NCI-H226 (cell line): ENCODE data around the gene UNK.
"Not testable (repeated sequence)": the region's sequence is repeated elsewhere in the genome, so short reads cannot be mapped to it uniquely, and the experiment has no call there.

Experiments used
- DNase-seq: peaks from one replicate; pipeline ENCODE4 v3.0.0-alpha.2; 2015

Gene UNK

DNA sequence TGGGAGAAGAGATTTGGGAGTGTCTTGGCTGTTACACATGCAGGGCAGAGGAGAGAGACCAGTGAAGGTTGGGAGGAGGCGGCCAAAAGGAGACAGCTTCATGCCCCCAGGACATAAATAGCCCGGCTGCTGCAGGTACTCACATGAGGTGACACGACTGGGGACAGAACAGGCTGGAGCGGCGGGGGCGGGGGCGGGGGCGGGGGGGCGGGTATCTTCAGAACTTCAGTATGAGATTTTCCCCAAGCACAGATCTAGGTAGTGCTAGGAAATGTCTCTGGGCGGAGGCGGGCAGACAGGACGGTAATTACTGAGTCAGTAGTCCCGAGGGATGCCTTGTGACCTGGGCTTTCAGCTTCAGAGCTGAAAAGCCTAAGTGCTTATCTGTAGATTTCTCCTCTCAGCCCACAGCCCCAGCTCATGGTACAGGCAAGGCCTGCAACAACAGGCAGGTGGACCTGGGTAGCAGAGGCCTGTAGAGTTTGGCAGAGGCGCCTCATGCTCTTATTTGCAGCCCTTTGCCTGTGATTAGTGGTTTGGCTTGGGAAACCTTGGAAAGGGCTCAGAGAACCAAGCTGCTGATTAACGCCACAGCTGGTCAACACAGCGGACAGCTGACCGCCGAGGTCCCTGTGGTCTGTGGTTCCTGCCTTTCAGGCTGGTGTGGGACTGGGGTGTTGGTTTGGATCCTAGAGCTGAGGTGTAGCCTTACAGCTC lies 24.5 kb downstream of the UNK start:
- DNase-seq: no peak

DNA sequence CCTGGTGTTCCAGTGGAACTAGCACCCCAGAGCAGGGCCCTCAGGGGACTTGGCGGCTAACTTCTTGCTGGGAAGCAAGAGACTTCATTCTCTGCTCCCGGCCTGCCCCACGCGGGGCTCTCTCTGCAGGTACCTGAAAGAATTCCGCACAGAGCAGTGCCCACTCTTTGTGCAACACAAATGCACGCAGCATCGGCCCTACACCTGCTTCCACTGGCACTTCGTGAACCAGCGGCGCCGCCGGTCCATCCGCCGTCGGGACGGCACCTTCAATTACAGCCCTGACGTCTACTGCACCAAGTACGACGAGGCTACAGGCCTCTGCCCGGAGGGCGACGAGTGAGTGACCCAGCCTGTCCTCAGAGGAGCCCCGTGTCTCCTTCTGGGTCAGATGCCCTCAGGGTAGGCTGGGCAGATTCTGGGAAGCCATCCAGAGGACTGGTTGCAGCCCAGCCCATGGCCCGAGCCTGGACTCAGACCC lies 25.1 kb downstream of the UNK start:
- no peak for DNase-seq

DNA sequence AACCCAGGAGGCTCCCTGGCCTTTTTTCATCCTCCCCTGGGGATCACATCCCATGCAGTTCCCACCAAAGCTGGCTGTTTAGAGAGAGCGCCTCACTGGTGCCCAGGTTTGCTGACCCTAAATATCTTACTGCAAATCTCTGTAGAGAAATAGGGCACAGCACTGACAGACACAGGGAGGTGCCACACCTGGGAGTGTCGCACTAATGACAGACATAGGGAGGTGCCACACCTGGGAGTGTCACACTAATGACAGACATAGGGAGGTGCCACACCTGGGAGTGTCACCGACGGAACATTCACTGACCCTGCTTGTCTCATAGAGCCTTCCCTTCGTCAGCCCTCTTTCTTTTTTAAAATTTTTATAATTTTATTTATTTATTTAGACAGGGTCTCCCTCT lies 25.6 kb downstream of the UNK start:
- no peak for DNase-seq

DNA sequence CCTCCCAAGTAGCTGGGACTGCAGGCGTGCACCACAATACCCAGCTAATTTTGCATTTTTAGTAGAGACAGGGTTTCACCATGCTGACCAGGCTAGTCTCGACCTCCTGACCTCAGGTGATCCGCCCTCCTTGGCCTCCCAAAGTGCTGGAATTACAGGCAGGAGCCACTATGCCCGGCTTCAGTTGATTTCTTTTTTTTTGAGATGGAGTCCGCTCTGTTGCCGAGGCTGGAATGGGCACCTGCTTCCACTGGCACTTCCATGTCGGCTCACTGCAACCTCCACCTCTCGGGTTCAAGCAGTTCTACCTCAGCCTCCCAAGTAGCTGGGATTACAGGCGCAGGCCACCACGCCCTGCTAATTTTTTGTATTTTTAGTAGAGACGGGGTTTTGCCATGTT lies 26.1 kb downstream of the UNK start:
- DNase-seq: not testable (repeated sequence)

DNA sequence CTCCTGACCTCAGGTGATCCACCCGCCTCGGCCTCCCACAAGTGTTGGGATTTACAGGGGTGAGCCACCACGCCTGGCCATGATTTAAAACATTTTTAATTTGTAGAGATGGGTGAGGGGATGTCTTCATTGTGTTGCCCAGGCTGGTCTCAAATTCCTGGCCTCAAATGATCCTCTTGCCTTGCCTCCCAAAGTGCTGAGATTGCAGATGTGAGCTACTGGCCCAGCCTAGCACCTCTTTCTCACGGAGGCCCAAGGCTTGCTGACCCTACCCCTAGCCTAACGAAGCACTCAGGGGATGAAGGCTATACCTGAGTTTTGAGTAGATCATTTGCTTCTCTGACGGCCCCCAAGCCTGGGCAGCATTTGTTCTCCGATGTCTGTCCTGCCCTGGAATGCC lies 26.6 kb downstream of the UNK start:
- DNase-seq: no peak

DNA sequence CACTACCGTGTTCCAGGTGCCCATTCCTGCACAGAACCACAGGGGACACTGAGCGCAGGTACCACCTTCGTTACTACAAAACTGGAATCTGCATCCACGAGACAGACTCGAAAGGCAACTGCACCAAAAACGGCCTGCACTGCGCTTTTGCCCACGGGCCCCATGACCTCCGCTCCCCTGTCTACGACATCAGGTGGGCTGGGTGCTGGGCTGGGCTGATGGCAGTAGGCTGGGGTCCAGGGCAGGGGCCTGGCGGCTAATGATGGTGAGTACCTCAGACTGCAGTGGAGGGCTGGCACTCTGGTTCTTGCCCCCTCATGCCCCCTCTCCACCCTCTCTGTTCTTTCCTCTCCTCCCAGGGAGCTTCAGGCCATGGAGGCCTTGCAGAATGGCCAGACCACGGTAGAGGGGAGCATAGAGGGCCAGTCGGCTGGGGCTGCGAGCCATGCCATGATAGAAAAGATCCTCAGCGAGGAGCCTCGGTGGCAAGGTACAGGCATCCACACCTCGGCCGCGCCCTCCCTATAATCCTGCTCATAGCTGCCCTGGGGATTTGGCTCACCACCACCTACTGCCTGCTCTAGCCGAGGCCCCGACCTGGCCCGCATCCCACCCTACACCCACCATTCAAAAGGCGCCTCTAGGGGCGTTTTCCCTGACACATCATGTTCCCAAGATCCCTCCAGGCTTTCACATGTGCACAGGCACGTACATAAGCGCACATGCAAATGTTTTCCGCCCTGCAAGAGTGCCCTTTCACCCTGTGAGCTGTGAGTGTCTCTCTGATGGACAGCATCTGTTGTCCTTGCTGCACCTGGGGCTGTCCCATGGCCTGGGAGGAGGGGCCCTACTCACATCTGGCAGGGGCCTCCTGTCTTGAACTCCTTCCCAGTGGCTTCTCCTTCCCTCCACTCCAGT lies 27.7 kb downstream of the UNK start:
- no peak for DNase-seq

DNA sequence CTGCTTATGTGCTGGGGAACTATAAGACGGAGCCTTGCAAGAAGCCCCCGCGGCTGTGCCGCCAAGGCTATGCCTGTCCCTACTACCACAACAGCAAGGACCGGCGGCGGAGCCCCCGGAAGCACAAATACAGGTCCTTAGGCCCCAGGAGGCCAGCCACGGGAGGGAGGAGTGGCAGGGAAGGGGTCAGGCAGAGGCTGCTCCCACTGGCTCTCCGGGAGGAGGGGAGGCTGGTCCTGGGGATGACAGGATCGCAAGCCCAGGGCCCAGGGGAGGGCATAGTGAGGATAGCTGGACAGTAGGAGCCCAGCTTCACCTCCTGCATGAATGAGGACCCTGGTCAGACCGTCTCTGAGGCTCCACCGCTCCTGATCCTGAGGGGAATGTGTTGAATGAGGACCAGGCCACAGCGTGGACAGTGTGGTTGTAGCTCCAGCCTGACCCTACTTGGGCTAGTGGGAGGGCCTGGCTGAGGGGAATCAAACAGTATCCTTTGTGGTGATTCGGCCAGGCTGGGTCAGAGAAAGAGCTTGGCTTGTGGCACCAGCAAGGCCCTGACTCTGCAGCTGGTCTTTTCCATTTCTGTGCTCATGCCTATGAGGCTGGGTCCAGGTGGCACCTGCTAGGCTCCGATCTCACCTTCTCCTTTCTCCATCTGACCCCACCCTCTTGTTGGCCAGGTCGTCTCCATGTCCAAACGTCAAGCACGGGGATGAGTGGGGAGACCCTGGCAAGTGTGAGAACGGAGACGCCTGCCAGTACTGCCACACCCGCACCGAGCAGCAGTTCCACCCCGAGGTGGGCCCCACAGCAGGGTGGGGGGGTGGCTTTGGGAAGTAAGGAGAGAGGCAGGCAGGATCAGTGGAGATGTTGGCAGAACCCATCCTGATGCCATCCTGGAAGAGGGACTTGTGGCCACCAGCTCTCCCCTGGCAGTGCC lies 28.7 kb downstream of the UNK start:
- DNase-seq: no peak

DNA sequence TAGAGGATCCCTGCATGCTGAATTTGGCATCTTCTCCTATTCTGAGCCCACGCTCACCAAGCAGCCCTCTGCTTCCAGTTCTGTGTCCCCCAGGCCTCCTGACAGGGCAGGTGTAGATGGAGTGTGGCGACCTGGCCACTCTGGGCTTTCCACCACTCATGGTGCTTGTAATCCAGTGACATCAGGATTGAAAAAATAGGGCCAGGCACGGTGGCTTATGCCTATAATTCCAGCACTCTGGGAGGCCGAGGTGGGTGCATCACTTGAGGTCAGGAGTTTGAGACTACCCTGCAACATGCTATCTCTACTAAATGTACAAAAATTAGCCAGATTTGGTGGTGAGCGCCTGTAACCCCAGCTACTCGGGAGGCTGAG lies 29.4 kb downstream of the UNK start:
- DNase-seq: no peak

DNA sequence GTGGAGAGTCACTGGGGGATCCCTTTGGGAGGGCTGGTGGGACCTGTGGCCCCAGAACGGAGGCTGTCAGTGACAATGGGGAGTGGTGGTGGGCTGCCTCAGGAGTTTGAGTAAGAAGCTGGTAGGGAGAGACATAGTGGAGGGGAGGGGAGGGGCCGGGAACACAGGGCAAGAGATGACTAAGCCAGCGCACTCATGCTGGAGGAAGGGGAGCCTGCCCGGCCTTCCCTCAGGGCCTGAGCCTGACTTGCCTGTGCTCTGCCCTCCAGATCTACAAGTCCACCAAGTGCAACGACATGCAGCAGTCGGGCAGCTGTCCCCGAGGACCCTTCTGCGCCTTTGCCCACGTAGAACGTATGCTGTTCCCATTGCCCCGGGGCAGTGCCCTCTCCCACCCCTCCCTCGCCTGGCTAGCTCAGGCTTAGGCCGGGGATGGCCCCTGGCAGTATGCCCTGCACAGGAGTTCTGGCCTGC lies 30.3 kb downstream of the UNK start:
- DNase-seq: peak; percentile 81

DNA sequence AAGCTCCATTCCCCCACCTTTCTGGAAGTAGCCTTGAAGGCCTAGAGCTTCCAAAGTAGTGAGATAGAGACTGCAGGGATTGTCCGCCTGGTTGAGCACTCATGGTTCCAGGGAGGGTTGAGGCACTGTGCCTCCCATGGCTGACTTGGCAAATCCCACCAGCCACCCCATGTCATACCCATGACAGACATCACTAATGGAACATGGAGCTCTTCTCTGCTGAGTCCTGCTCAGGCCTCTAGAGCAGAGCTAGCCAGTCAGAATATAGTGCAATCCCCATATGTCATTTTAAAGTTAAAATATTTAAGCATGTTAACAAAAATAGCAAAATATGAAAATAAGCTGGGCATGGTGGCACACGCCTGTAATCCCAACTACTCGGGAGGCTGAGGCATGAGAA lies 30.8 kb downstream of the UNK start:
- no peak for DNase-seq

DNA sequence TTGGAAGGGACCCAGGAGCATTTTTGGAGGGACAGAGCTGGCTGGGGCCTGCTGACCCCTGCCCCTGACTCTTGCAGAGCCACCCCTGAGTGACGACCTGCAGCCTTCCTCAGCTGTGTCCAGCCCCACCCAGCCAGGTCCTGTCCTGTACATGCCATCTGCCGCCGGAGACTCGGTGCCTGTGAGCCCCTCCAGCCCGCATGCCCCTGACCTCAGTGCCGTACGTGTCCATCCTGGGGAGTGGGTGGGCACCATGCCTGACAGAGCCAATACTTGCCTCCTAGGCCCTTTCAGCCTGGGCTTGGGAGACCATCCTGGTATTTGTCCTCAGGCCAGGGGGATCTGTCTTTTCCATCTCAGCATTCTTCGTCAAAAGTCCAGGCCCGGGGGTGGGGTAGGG lies 32.1 kb downstream of the UNK start:
- no peak for DNase-seq

DNA sequence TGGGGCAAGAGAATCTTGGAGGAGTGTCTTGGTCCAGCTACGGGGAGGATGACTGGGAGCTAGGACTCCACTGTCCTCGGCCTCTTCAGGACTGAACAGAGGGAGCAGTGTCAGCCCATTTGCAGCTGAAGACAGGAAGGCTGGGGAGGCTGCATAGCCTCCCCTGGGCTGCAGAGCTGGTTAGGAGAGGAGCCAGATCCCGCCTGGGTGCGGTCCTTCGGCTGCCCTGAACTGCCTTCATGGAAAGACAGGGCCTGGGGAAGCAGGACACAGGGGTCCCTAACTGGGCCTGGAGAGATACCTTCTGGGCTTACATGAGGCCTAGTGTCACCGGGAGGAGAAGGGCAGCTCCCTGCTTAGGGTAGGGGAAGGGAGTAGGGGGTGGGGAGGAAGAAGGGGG lies 33.0 kb downstream of the UNK start:
- DNase-seq: no peak

DNA sequence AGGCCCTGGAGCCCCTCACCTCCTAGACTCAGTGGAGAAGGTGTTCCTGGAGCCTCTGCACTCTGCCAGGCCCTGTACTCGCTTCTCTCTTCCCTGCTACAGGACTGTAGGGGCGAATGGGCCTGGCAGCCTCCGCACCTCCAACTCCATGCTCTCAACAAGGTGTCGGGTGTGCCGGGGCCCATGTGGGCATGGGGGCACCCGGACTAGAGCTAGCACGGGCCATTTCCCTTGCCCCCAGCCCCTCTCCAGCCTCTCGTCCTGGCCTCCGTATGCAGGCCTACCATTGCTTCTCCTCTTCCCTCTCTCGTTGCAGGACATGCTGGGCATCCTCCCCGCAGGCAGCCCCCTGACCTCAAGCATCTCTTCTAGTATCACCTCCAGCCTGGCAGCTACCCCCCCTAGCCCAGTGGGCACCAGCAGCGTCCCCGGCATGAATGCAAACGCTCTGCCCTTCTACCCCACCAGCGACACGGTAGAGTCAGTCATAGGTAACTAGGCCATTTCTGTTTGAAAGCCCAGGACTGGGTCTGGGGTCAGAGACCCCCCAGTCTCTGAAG lies 33.8 kb downstream of the UNK start:
- DNase-seq: no peak

DNA sequence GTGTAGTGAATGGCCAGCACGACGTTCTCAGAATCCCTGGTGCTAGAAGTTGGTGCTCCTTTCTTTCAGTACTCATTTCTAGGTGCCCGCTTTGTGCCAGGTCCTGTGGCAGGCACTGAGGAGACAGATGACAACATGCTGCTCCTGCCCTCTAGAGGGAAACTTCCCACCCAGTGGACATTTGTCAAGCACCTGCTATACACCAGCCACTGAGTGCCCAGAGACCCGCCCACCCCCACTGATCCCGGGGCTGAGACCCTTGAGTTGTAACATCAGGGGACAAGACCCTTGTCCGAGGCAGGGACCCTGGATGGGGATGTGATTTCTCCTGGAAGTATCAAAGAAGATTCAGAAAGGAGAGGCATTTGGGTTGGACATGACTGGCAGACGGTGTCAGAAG lies 34.5 kb downstream of the UNK start:
- no peak for DNase-seq

DNA sequence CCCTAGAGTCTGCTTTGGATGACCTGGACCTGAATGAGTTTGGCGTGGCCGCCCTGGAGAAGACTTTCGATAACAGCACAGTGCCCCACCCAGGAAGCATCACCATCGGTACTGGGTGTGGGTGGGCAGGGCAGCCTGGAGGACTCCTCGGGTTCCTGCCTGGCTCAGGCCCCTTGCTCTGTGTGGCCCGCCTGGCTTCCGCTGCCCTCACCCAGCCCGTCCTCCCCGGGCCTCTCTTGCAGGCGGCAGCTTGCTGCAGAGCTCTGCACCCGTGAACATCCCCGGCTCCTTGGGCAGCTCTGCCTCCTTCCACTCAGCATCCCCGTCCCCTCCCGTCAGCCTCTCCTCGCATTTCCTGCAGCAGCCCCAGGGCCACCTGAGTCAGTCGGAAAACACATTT lies 35.1 kb downstream of the UNK start:
- no peak for DNase-seq

DNA sequence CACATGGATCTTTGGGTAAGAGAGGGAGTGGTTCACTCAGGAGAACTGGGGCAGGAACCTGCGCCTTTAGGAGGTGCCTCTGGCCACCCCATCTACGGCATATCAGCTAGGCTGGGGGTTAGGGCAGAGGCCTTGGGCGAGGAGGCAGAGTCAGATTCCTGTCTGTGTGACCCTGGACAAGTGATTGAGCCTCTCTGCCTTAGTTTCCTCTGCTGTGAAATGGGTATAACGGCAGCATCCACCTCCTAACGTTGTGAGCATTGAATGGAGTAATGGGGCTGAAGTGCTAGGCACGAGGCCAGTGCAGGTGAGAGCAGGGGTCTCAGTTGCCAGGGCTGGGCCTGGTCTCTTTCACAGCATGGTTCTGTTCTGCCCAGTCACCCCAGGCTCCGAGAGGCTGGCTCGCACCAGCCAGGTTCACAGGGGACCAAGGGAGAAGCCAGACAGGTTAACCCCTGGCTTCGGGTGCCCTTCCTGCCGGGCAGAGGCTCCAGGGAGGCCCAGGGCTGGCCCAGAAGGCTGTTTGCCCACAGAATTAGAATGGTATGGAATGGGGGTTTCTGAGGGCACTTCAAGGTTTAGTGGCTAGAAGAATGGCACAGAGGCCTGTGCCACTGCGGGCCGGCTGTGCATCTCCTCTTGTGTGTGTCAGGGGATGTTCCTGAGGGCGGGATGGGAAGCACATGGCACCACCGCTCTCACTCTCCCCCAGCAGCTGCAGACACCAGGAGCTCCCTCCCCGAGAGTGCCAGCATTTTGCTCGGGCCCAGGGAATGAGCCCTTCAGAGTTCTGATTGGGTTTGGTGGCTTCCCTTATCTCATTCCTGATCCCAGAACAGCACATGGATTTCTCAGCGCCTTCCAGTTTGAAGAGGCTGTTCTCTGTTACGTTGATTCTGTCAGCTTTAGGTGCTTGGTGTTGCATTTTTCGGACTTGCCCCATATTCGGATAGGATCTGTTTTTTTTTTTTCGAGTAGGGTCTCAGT lies 35.8 kb downstream of the UNK start:
- no peak for DNase-seq

DNA sequence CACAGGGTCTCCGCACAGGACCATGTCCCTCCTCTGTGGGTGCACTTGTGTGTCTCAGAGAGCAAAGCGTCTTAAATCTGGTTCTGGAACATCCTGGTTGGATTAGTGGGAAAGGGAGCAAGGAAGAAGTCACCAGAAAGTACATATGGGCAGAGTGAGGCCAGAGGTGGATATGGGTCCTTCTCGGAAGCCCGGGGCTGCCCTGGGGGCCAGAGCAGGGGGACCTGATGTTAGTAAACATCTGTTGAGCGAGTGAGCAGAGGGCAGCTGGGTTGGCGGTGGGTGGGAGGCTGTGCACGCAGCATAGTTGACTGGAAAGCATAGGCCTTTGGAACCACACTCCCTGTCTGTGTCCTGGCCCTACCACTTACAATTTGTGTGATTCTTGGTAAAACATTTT lies 36.9 kb downstream of the UNK start:
- no peak for DNase-seq

DNA sequence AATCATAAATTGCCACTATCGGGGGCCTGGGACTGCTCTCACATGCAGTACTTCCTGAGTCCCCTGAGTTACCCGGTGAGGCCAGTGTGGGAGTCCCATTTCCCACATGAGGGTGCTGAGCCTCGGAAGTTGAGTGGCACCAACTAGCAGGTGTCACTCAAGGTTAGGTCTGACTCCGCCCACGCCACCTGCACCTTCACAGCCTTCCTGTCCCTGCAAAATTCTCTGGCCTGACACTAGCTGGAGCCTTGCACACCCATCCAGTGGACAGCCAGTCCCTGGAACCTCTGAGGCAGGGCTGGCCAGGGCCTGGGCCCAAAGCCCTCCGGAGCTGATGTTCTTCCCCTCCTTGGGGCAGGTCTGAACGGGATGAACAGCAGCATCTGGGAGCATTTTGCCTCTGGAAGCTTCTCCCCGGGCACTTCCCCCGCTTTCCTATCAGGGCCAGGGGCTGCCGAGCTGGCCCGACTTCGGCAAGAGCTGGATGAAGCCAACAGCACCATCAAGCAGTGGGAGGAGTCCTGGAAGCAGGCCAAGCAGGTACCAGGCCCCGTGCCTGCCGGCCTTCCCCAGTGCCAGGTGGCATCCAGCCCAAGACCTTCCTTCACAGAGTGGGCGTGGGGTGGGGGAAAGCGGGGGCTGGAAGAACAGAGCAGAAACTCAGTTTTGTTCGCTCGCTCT lies 37.7 kb downstream of the UNK start:
- no peak for DNase-seq

DNA sequence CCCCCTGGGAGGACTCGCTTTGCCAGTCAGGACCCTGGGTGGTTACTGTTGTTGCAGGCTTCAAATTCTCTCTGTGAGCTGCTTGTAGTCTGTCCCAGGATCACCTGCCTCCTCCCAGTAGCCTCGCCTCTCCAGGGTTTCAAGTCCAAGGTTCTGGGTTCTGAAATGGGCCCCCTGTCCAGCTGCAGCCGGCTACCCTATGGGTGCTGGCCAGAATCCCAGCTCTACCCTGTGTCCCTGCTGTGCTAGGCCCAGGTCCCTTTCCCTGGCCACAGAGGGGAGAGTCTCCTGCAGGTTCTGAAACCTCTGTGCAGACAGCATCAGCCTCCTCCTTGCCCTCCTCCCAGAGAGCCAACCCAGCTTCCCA lies 38.2 kb downstream of the UNK start:
- DNase-seq: no peak

DNA sequence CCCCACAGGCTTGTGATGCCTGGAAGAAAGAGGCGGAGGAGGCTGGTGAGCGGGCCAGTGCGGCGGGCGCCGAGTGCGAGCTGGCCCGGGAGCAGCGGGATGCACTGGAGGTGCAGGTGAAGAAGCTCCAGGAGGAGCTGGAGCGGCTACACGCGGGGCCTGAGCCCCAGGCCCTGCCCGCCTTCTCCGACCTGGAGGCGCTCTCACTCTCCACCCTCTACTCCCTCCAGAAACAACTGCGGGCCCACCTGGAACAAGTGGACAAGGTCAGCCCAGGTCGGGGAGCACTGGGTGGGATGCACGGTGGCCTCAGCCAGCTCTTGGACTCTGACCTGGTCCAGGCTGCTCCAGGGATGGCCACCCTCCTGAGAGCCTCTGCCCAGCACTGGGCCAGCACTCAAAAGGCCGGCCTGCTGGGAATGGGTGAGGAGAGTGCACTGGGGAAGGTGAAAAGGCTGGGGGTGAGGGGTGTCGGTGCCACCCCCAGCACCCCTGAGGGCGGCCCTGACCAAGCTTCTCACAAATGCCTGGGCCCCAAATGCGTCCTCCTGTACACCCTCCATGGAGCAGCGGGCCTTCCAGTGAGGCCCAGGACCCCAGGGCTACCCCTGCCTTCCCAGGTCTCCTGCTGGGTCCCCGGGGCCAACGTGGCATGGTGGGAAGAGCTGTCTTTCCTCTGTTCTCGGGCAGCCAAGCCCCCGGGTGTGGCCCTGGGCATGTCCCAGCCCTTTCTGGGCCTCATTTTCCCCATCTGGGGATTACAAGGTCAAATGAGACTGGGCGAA lies 38.8 kb downstream of the UNK start:
- no peak for DNase-seq
